ENCODE results near the gene DHRS7C.
"Not testable (repeated sequence)": the region's sequence is repeated elsewhere in the genome, so short reads cannot be mapped to it uniquely, and the experiment has no call there.

DHRS7C gene

DNA sequence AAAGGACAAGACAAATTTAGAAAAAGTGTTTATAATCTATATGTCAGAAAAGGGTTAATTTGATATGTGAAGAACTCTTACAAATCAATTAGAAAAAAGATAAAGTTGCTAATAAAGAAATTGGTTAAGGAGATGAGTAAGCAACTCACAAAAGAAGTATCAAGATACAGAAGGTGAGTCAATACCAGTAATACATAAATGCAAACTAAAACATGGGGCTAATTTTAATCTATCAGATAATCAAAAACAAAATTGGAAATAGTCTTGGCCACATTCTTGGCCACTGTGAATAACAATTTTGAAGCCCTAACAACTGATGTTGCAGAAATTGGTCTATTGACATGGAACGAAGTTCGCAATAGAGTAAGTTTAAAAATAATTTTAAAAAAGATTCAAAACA lies 6.8 kb downstream of the DHRS7C start:
- no peak overlapping the region for H3K27ac ChIP-seq (ENCODE audit: low read depth, low read length)
- H3K4me1 ChIP-seq (ENCODE audit: control insufficient read depth, insufficient read depth, low read length) = no peaks in the 10 kb centered on the region
- no peaks in the 10 kb centered on the region for H3K36me3 ChIP-seq (ENCODE audit: control insufficient read depth, insufficient read depth, low read length)
- no peak overlapping the region for H3K9ac ChIP-seq (ENCODE audit: low read length)
- H3K4me3 ChIP-seq (ENCODE audit: low read depth, low read length) = no peak overlapping the region
- no peaks in the 10 kb centered on the region for H3K9me3 ChIP-seq (ENCODE audit: control insufficient read depth, insufficient read depth, low read depth, low read length)
- no peaks in the 10 kb centered on the region; the same call in 1 of the 2 replicates for H3K27me3 ChIP-seq (ENCODE audit: control insufficient read depth, insufficient read depth, low read length)

DNA sequence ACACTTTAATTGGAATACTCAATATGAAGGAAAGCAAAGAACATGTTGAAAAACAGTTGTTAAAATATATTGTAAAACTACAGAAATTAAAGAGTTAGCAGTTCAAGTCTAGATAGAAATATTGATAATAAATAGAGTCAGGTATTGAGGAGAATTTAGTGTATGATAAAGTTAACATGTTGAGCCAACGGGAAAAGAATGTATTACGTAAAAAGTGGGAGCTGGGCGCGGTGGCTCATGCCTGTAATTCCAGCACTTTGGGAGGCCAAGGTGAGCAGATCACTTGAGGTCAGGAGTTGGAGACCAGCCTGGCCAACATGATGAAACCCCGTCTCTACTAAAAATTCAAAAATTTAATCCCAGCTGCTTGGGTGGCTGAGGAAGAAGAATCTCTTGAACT lies 7.9 kb downstream of the DHRS7C start:
- H3K36me3 ChIP-seq (ENCODE audit: control insufficient read depth, insufficient read depth, low read length); H3K27ac ChIP-seq (ENCODE audit: low read depth, low read length); H3K9me3 ChIP-seq (ENCODE audit: control insufficient read depth, insufficient read depth, low read depth, low read length); H3K9ac ChIP-seq (ENCODE audit: low read length); H3K4me3 ChIP-seq (ENCODE audit: low read depth, low read length); H3K27me3 ChIP-seq (ENCODE audit: control insufficient read depth, insufficient read depth, low read length); H3K4me1 ChIP-seq (ENCODE audit: control insufficient read depth, insufficient read depth, low read length): not testable (repeated sequence)

DNA sequence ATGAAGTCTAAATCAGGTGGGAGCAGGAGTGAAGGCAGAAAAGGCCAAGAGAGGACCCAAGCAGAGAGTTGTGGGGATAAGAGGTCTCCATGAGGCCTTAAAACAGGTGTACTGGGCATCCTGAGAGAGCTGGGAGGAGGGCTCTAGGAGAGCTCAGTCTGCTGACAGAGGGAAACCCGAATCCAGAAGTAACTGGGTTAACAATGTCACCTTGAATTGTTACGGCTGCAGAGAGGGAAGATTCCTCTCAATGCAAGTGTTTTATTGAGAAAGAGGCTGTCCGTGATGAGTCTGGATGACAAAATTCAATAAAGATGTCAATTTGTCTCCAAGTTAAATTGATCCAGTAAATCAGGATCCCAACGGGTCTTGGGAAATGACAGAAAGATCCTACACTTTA lies 8.3 kb downstream of the DHRS7C start:
- Histone ChIP-seq H3K36me3 (ENCODE audit: control insufficient read depth, insufficient read depth, low read length) (no peaks in the 10 kb centered on the region), H3K9ac (ENCODE audit: low read length) (no peak overlapping the region), H3K9me3 (ENCODE audit: control insufficient read depth, insufficient read depth, low read depth, low read length) (no peaks in the 10 kb centered on the region), H3K4me3 (ENCODE audit: low read depth, low read length) (no peak overlapping the region), H3K27ac (ENCODE audit: low read depth, low read length) (no peak overlapping the region), H3K4me1 (ENCODE audit: control insufficient read depth, insufficient read depth, low read length) (no peaks in the 10 kb centered on the region), H3K27me3 (ENCODE audit: control insufficient read depth, insufficient read depth, low read length) (no peaks in the 10 kb centered on the region; the same call in 1 of the 2 replicates)

DNA sequence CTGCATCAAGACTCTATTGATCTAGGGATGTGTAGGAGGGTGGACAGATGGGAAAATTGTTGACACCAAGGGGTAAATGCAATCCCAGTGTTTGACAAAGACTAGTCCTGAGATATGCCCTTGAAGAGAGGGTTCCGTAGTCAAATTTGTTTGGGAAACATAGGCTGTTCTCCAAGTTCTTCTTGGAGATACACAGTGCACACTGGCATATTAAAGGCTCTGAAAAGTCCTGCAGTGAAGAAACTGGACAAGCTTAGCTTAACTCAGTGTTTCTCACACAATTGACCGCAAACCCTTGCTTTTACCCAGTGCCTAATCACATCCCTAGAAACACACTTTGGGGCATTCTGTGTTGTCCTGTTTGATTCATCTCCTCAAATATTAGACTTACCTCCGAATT lies 10.8 kb downstream of the DHRS7C start:
- no peaks in the 10 kb centered on the region; the same call in 1 of the 2 replicates for H3K27me3 ChIP-seq (ENCODE audit: control insufficient read depth, insufficient read depth, low read length)
- no peak overlapping the region for H3K9ac ChIP-seq (ENCODE audit: low read length)
- no peak overlapping the region for H3K4me3 ChIP-seq (ENCODE audit: low read depth, low read length)
- H3K9me3 ChIP-seq (ENCODE audit: control insufficient read depth, insufficient read depth, low read depth, low read length) = peaks cover 5% of the 10 kb centered on the region; the same call in 1 of the 2 replicates
- no peak overlapping the region for H3K27ac ChIP-seq (ENCODE audit: low read depth, low read length)
- no peaks in the 10 kb centered on the region for H3K36me3 ChIP-seq (ENCODE audit: control insufficient read depth, insufficient read depth, low read length)
- no peaks in the 10 kb centered on the region for H3K4me1 ChIP-seq (ENCODE audit: control insufficient read depth, insufficient read depth, low read length)

DNA sequence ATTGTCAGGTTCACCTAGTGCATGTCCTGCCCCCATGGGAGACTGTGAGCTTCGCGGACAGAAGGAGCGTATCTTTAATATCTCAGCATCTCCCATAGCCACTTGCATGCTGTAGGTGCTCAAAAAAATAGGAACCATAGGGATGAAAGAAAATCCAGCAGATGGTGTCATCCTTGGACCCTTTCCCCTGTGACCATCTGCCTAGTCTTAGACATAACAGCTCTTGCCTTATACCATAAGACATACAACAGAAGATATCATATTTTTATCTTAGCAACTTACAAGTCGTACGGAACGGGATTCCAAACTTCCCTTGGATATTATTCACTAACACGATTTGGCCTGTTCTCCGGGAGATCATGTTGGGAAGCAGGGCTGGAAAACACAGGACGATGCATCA lies 14.5 kb downstream of the DHRS7C start:
- H3K4me1 ChIP-seq (ENCODE audit: control insufficient read depth, insufficient read depth, low read length) = no peaks in the 10 kb centered on the region
- no peaks in the 10 kb centered on the region for H3K36me3 ChIP-seq (ENCODE audit: control insufficient read depth, insufficient read depth, low read length)
- no peaks in the 10 kb centered on the region for H3K27me3 ChIP-seq (ENCODE audit: control insufficient read depth, insufficient read depth, low read length)
- no peak overlapping the region for H3K27ac ChIP-seq (ENCODE audit: low read depth, low read length)
- H3K9me3 ChIP-seq (ENCODE audit: control insufficient read depth, insufficient read depth, low read depth, low read length) = peaks cover 5% of the 10 kb centered on the region; the same call in 1 of the 2 replicates
- no peak overlapping the region for H3K9ac ChIP-seq (ENCODE audit: low read length)
- no peak overlapping the region for H3K4me3 ChIP-seq (ENCODE audit: low read depth, low read length)

DNA sequence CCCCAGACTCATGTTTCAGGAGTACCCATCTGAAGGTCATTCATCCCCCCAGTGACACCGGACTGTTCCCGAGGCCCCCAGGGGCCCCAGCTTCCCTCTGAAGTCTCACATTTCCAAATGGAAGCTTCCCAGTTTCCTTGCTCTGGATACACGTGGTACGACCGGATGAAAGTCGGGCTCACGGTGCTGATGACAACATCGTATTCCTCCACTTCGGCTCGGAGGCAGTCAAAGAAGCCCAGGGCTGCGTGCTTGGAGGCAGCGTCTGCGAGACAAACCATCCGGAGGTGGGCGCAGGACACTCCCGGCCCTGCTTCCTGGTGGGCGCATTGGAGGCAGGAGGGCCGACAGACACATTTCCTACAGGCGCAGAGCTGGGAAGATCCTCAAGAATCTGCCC lies 18.7 kb downstream of the DHRS7C start:
- H3K27ac ChIP-seq (ENCODE audit: low read depth, low read length) = no peak overlapping the region

DNA sequence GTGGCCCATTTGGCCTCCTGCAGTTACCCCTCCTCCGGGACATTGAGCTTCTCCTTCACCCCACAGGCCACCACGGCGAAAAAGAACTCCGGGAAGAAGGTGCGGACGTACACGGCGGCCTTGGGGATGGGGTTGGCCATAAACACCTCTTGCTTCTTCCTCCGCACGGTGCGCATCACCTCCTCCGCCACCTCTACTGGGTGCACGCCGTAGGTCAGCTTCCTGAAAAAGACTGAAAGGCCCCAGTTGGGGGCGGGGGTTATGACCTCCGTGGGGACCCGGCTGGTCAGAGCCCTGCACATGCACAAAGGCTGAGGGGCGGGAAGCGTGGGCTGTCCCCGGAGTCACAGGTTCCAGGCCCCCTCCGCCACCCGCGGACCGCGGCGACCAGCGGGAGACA lies 19.9 kb downstream of the DHRS7C start:
- H3K4me3 ChIP-seq (ENCODE audit: low read depth, low read length) = no peak overlapping the region
- peaks cover 3% of the 10 kb centered on the region; the same call in 1 of the 2 replicates for H3K9me3 ChIP-seq (ENCODE audit: control insufficient read depth, insufficient read depth, low read depth, low read length)
- no peak overlapping the region for H3K9ac ChIP-seq (ENCODE audit: low read length)
- H3K27me3 ChIP-seq (ENCODE audit: control insufficient read depth, insufficient read depth, low read length) = no peaks in the 10 kb centered on the region
- no peak overlapping the region for H3K27ac ChIP-seq (ENCODE audit: low read depth, low read length)
- H3K4me1 ChIP-seq (ENCODE audit: control insufficient read depth, insufficient read depth, low read length) = no peaks in the 10 kb centered on the region
- no peaks in the 10 kb centered on the region for H3K36me3 ChIP-seq (ENCODE audit: control insufficient read depth, insufficient read depth, low read length)

More for the DNA sequence above, 18.7 kb downstream of the DHRS7C start:
- Histone ChIP-seq H3K4me3 (ENCODE audit: low read depth, low read length) (no peak overlapping the region), H3K9ac (ENCODE audit: low read length) (no peak overlapping the region), H3K36me3 (ENCODE audit: control insufficient read depth, insufficient read depth, low read length) (no peaks in the 10 kb centered on the region), H3K27me3 (ENCODE audit: control insufficient read depth, insufficient read depth, low read length) (no peaks in the 10 kb centered on the region), H3K9me3 (ENCODE audit: control insufficient read depth, insufficient read depth, low read depth, low read length) (peaks cover 5% of the 10 kb centered on the region; the same call in 1 of the 2 replicates), H3K4me1 (ENCODE audit: control insufficient read depth, insufficient read depth, low read length) (no peaks in the 10 kb centered on the region)

DNA sequence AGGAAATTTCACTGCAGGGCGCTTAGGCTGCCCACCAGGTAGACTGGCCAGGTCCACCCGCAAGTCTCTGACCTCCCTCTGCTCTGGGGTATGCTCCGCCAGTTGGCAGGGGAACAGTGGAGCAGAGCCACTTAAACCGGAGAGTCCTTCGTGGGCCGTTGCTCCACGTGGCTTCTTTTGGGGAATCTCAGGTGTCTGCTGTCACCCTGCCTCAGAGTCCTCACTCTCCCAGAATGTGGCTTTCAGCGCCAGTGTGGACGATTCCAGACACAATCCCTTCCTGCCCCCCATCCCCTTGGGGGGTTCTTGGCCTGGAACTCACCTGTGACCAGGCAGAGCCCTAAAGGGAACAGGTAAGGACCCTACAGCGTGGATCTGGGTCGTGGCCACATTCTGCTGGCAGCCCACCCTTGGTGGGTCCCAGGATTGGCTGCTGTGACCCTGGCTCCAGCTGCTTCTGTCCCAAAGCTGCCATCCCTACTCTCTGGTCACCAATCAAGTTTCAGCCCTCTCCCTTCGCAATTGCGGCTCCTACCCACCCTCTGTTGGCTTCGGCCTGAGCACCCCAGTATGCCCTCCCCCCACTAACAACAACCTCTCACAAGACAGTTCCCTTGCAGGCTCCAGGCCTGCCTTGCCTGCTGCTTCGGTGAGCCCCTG lies 22.2 kb downstream of the DHRS7C start:
- no peak overlapping the region for H3K4me3 ChIP-seq (ENCODE audit: low read depth, low read length)
- no peaks in the 10 kb centered on the region for H3K36me3 ChIP-seq (ENCODE audit: control insufficient read depth, insufficient read depth, low read length)
- peaks cover 11% of the 10 kb centered on the region; the same call in 1 of the 2 replicates for H3K27me3 ChIP-seq (ENCODE audit: control insufficient read depth, insufficient read depth, low read length)
- H3K4me1 ChIP-seq (ENCODE audit: control insufficient read depth, insufficient read depth, low read length) = no peaks in the 10 kb centered on the region
- no peak overlapping the region for H3K9ac ChIP-seq (ENCODE audit: low read length)
- no peaks in the 10 kb centered on the region for H3K9me3 ChIP-seq (ENCODE audit: control insufficient read depth, insufficient read depth, low read depth, low read length)
- no peak overlapping the region for H3K27ac ChIP-seq (ENCODE audit: low read depth, low read length)

DNA sequence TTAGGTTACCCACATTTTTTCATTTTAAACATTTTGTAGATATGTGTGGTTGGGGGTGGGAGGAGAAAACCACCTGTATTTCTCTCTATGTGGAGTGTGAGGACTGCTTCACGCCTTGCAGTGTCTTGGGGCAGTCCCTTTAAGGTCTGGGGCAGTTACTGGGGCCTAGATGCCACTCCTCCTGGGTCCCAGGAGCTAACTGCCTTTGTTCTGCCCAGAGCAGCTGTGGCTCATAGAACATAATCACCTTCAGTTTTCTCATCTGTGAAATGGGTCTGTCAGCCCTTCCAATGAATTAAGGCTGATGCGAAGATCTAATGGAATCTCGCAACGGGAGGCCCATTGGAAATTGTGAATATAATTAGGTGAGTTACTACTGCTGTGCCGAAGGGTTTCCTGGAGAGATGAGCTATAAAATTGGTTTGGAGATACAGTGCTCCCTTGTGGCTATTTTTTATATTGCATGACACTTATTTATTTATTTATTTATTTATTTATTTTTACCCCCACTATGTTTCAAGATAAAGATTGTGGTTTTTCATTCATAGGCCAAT lies 22.9 kb downstream of the DHRS7C start:
- Histone ChIP-seq H3K9ac (ENCODE audit: low read length) (no peak overlapping the region), H3K4me3 (ENCODE audit: low read depth, low read length) (no peak overlapping the region), H3K9me3 (ENCODE audit: control insufficient read depth, insufficient read depth, low read depth, low read length) (no peaks in the 10 kb centered on the region), H3K27ac (ENCODE audit: low read depth, low read length) (no peak overlapping the region), H3K27me3 (ENCODE audit: control insufficient read depth, insufficient read depth, low read length) (peaks cover 11% of the 10 kb centered on the region; the same call in 1 of the 2 replicates), H3K4me1 (ENCODE audit: control insufficient read depth, insufficient read depth, low read length) (no peaks in the 10 kb centered on the region), H3K36me3 (ENCODE audit: control insufficient read depth, insufficient read depth, low read length) (no peaks in the 10 kb centered on the region)

DNA sequence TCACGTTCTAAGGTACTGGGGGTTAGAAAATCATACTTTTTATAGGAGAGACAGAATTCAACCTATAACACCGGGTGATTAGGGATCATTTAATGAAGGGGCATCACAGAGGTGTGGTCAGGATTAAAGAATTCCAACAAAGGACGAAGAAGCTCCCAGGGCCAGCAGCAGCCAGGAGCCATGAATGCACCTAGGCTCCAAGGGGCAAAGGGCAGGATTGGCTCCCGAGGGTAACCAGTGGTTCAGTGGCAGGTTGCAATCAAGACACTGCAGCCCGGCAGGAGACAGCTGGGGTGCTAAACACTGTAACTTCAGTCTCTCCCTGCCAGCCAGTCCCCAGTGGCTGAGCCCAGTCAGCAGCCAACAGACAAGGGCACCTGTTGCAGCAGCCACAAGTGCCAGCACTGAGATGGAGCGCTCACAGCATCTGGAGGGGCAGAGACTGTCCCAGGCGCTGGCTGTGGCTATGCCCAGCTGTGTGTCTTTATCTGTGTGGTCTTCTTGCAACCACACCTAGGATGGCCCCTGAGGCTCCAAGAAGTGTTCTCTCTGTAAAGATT lies 23.9 kb downstream of the DHRS7C start:
- Histone ChIP-seq H3K27ac (ENCODE audit: low read depth, low read length) (no peak overlapping the region), H3K9ac (ENCODE audit: low read length) (no peak overlapping the region), H3K27me3 (ENCODE audit: control insufficient read depth, insufficient read depth, low read length) (peaks cover 11% of the 10 kb centered on the region; the same call in 1 of the 2 replicates), H3K4me1 (ENCODE audit: control insufficient read depth, insufficient read depth, low read length) (no peaks in the 10 kb centered on the region), H3K36me3 (ENCODE audit: control insufficient read depth, insufficient read depth, low read length) (no peaks in the 10 kb centered on the region), H3K9me3 (ENCODE audit: control insufficient read depth, insufficient read depth, low read depth, low read length) (no peaks in the 10 kb centered on the region), H3K4me3 (ENCODE audit: low read depth, low read length) (no peak overlapping the region)

DNA sequence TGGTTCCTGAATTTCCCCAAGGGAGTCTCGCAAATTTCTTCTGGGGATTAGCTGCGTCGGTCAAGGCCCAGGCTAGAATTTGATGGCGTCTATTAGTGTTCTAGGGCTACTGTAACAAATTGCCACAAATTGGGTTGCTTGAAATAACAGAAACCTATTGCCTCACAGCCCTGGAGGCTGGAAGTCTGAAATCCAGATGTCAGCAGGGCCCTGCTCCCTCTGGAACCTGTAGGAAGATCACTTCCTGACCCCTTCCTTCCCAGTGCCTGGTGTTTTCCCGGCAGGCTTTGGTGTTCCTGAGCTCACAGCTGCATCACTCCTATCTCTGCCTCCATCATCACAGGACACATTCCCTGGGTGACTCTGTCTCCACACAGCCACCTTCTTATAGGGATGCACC lies 24.4 kb downstream of the DHRS7C start:
- Histone ChIP-seq H3K4me3 (ENCODE audit: low read depth, low read length) (no peak overlapping the region), H3K36me3 (ENCODE audit: control insufficient read depth, insufficient read depth, low read length) (no peaks in the 10 kb centered on the region), H3K27ac (ENCODE audit: low read depth, low read length) (no peak overlapping the region), H3K27me3 (ENCODE audit: control insufficient read depth, insufficient read depth, low read length) (peaks cover 11% of the 10 kb centered on the region; the same call in 1 of the 2 replicates), H3K4me1 (ENCODE audit: control insufficient read depth, insufficient read depth, low read length) (no peaks in the 10 kb centered on the region), H3K9me3 (ENCODE audit: control insufficient read depth, insufficient read depth, low read depth, low read length) (no peaks in the 10 kb centered on the region), H3K9ac (ENCODE audit: low read length) (no peak overlapping the region)

Measured in HUES6 (cell line).